CD4-positive, CD25-positive, alpha-beta regulatory T cell (primary cell): ENCODE data around the gene AGBL1. TPM values are rescaled to one million over a fixed set of nuclear protein-coding genes. Genes with fewer than 3 reads are reported as not detected.

ENCODE experiments used
- ATAC-seq, 2 donors: fragments of 150-1000 bp; cut with Tn5 transposase; one replicate each; pipeline ENCODE4 v1.10.0; 2021; ENCODE audit warnings: low read depth in 2 of 2, moderate number of reproducible peaks in 2 of 2, moderate library complexity in 1 of 2
- DNase-seq, 3 donors: peaks; one replicate each; pipeline versions ENCODE4 v3.0.0 to v3.0.0-alpha.2; 2012 to 2022; ENCODE audit warnings: mixed read lengths in 1 of 3
- H3K27ac ChIP-seq: one replicate; pipeline ENCODE4 v1.7.0; 2013; ENCODE audit warnings: mild to moderate bottlenecking, low read length; ENCODE audit not compliant: insufficient read depth, poor library complexity, severe bottlenecking
- H3K27me3 ChIP-seq: one replicate; pipeline ENCODE4 v1.7.0; 2013; ENCODE audit warnings: low read length; ENCODE audit not compliant: control insufficient read depth, insufficient read depth
- H3K36me3 ChIP-seq: one replicate; pipeline ENCODE4 v1.7.0; 2013; ENCODE audit warnings: mild to moderate bottlenecking, low read length, moderate library complexity; ENCODE audit not compliant: control insufficient read depth, insufficient read depth
- H3K4me1 ChIP-seq: 2 replicates; pipeline ENCODE4 v1.7.0; 2013; ENCODE audit warnings: mild to moderate bottlenecking, low read length; ENCODE audit not compliant: insufficient read depth, control insufficient read depth, poor library complexity, severe bottlenecking
- H3K4me3 ChIP-seq: one replicate; pipeline ENCODE4 v1.7.0; 2013; ENCODE audit warnings: low read depth, mild to moderate bottlenecking, low read length, moderate library complexity
- H3K9me3 ChIP-seq, 2 experiments: 1 replicate in 1 of 2; 2 replicates in 1 of 2; pipeline ENCODE4 v1.7.0; 2013; ENCODE audit warnings: low read length in 2 of 2, mild to moderate bottlenecking in 1 of 2, moderate library complexity in 1 of 2; ENCODE audit not compliant: control insufficient read depth in 2 of 2
- H3K27ac Mint-ChIP-seq, 3 donors: one replicate each; pipeline ENCODE4 v1.8.0; 2020 to 2022; ENCODE audit warnings: mild to moderate bottlenecking in 3 of 3, mixed read lengths in 3 of 3, moderate library complexity in 2 of 3
- H3K27me3 Mint-ChIP-seq: one replicate; pipeline ENCODE4 v1.8.0; 2022; ENCODE audit warnings: mild to moderate bottlenecking, mixed read lengths
- H3K36me3 Mint-ChIP-seq: one replicate; pipeline ENCODE4 v1.8.0; 2020; ENCODE audit warnings: mixed read lengths
- H3K4me1 Mint-ChIP-seq, 4 donors: one replicate each; pipeline ENCODE4 v1.8.0; 2020 to 2022; ENCODE audit warnings: mixed read lengths in 4 of 4, mild to moderate bottlenecking in 1 of 4
- H3K4me3 Mint-ChIP-seq, 4 donors: one replicate each; pipeline ENCODE4 v1.8.0; 2020 to 2022; ENCODE audit warnings: mild to moderate bottlenecking in 4 of 4, mixed read lengths in 4 of 4, moderate library complexity in 3 of 4
- H3K9me3 Mint-ChIP-seq, 7 donors: one replicate each; pipeline ENCODE4 v1.8.0; 2020 to 2022; ENCODE audit warnings: mixed read lengths in 7 of 7, mild to moderate bottlenecking in 3 of 7, moderate library complexity in 2 of 7
- polyA plus RNA-seq, 4 donors: library from polyadenylated mRNA; unstranded; fragments of 300-500 nt; fragmentation: Illumina TruSeq; gene quantifications; one replicate each; pipeline ENCODE4 v1.2.3, GENCODE V29; 2021
- total RNA-seq: library from RNA; stranded (reverse); gene quantifications from one replicate; pipeline ENCODE4 v1.2.3, GENCODE V29; 2022

Gene AGBL1
- total and polyA plus RNA-seq, 5 donors from 2014 or later: not detected

DNA sequence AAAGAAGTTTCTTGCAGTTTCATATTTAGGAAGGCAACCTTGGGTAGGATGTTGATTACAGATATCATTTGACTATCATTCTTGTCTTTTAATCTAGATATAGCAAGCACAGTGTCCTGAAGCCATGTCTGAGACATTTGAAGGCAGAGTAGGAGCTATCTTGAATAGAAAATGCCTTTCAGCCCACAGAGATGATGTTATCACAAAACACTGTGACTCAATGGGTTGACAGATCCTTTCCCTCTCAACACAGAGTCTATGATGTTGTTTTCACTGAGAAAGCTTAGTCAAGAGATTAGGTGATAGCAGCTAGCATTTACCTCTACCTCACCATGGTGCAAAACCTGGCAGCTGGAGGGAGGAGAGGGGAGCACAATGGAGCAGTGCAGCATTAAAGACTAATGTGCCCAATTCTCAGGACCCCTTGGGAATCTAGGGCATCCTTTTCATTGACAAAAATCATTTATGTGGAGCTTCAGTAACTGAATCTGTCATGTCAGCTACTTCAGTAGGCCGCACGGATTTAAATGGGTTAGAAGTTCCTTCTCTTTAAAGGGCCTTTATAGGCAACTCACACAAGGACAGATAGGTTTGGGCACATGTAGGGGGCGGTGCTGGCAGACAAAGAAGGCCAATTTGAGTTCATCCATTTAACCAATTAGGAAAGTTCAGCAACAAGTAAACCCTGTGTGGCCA lies 121.8 kb downstream of the AGBL1 start:
- Mint-ChIP-seq H3K27me3 (peaks cover 5% of the 10 kb centered on the region), H3K27ac (no peak overlapping the region), H3K9me3 (peaks cover 0 to 4% (median 0%) of the 10 kb centered on the region in 7 donors), H3K36me3 (no peaks in the 10 kb centered on the region), H3K4me1 (no peaks in the 10 kb centered on the region), H3K4me3 (no peak overlapping the region)
- H3K9me3 ChIP-seq: no peaks in the 10 kb centered on the region
- no peaks in the 10 kb centered on the region for H3K4me1 ChIP-seq
- no peak overlapping the region for H3K4me3 ChIP-seq
- no peak for ATAC-seq
- H3K27ac ChIP-seq: no peak overlapping the region
- H3K36me3 ChIP-seq: no peaks in the 10 kb centered on the region
- H3K27me3 ChIP-seq: no peaks in the 10 kb centered on the region
- no peak for DNase-seq

DNA sequence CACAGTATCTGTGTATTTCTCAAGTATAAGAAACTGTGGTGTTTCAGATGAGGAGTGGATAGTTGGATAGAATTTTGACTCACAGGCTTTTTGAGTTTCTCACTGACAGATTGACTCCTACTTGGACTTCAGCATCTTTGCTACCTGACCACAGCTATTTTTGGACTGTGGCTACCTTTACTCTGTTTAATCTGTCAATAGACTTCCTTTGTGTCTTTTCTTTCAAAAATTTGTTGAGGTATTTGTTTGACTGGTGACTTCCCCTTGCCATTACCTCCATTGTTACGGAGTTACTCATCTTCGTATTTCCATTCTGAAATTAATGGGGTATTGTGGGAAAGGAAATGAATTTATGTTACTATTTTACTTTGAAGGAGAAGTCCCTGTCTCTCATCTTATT lies 123.8 kb downstream of the AGBL1 start:
- peaks cover 0 to 6% (median 0%) of the 10 kb centered on the region in 7 donors for H3K9me3 Mint-ChIP-seq
- Histone ChIP-seq H3K36me3 (no peaks in the 10 kb centered on the region), H3K9me3 (no peaks in the 10 kb centered on the region), H3K27ac (no peak overlapping the region), H3K4me1 (no peaks in the 10 kb centered on the region), H3K27me3 (no peaks in the 10 kb centered on the region), H3K4me3 (no peak overlapping the region)
- peaks cover 5% of the 10 kb centered on the region for H3K27me3 Mint-ChIP-seq
- H3K4me1 Mint-ChIP-seq: no peaks in the 10 kb centered on the region
- no peak for ATAC-seq
- no peak for DNase-seq
- H3K4me3 Mint-ChIP-seq: no peak overlapping the region
- no peak overlapping the region for H3K27ac Mint-ChIP-seq
- no peaks in the 10 kb centered on the region for H3K36me3 Mint-ChIP-seq

DNA sequence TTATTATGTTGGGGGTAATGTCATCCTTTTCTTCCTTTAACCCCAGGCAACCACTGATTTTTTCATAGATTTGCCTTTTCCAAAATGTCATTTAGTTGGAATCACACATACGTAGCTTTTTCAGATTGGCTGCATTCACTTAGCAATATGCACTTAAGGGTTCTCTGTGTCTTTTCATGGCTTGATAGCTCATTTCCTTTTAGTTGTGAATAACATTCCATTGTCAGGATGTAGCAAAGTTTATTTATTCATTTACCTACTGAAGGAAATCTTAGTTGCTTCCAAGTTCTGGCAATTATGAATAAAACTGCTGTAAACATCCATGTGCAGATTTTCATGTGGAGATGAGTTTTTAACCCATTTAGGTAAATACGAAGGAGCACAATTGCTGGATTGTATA lies 125.4 kb downstream of the AGBL1 start:
- H3K27me3 Mint-ChIP-seq: peaks cover 5% of the 10 kb centered on the region
- no peak for DNase-seq
- Histone ChIP-seq H3K9me3 (no peaks in the 10 kb centered on the region), H3K4me1 (no peaks in the 10 kb centered on the region), H3K27ac (no peak overlapping the region), H3K27me3 (no peaks in the 10 kb centered on the region), H3K36me3 (no peaks in the 10 kb centered on the region), H3K4me3 (no peak overlapping the region)
- H3K4me3 Mint-ChIP-seq: no peak overlapping the region
- H3K4me1 Mint-ChIP-seq: no peaks in the 10 kb centered on the region
- no peak for ATAC-seq
- peak overlapping the region in 1 of 3 donors; percentile 34 for H3K27ac Mint-ChIP-seq
- H3K9me3 Mint-ChIP-seq: peaks cover 0 to 6% (median 4%) of the 10 kb centered on the region in 7 donors
- no peaks in the 10 kb centered on the region for H3K36me3 Mint-ChIP-seq

GRCh38 chr15:86213420-86213819 lies 133.7 kb downstream of the AGBL1 start:
- H3K9me3 Mint-ChIP-seq: peaks cover 0 to 19% (median 8%) of the 10 kb centered on the region in 7 donors
- H3K27ac Mint-ChIP-seq: no peak overlapping the region
- peaks cover 4% of the 10 kb centered on the region for H3K27me3 Mint-ChIP-seq
- Histone ChIP-seq H3K4me3 (no peak overlapping the region), H3K27ac (no peak overlapping the region), H3K36me3 (no peaks in the 10 kb centered on the region), H3K27me3 (no peaks in the 10 kb centered on the region), H3K9me3 (peaks cover 0 to 4% of the 10 kb centered on the region in 2 experiments), H3K4me1 (no peaks in the 10 kb centered on the region)
- peaks cover 0 to 5% (median 0%) of the 10 kb centered on the region in 4 donors for H3K4me1 Mint-ChIP-seq
- DNase-seq (no peak), ATAC-seq (no peak)
- H3K36me3 Mint-ChIP-seq: no peaks in the 10 kb centered on the region
- no peak overlapping the region for H3K4me3 Mint-ChIP-seq

DNA sequence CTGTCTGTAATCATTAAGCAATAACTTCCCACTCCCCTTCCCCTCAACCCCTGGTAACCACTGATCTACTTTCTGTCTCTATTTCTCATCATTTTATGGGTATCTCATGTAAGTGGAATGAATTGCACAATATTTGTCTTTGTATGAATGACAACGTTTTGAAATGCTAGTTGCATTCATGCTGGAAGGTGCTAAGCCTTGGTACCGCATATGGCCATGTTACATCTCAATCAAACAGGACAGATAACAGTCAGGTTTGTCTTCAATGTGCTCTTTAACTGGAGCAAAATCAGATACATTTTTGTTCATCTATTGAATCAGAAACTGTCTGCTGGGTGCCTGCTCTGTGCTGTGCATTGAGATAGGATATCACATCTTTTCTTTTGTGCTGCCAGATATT lies 134.2 kb downstream of the AGBL1 start:
- DNase-seq (no peak), ATAC-seq (no peak)
- Mint-ChIP-seq H3K4me3 (no peak overlapping the region), H3K4me1 (peaks cover 0 to 5% (median 0%) of the 10 kb centered on the region in 4 donors), H3K36me3 (no peaks in the 10 kb centered on the region), H3K27me3 (peaks cover 4% of the 10 kb centered on the region), H3K9me3 (peaks cover 0 to 19% (median 8%) of the 10 kb centered on the region in 7 donors), H3K27ac (no peak overlapping the region)
- Histone ChIP-seq H3K36me3 (no peaks in the 10 kb centered on the region), H3K9me3 (peaks cover 0 to 7% of the 10 kb centered on the region in 2 experiments), H3K27ac (no peak overlapping the region), H3K4me3 (no peak overlapping the region), H3K4me1 (no peaks in the 10 kb centered on the region), H3K27me3 (no peaks in the 10 kb centered on the region)

GRCh38 chr15:86221119-86221518 lies 141.4 kb downstream of the AGBL1 start:
- Mint-ChIP-seq H3K4me3 (no peak overlapping the region), H3K27ac (no peak overlapping the region), H3K4me1 (peaks cover 0 to 5% (median 0%) of the 10 kb centered on the region in 4 donors), H3K27me3 (peaks cover 17% of the 10 kb centered on the region), H3K9me3 (peaks cover 1 to 18% (median 5%) of the 10 kb centered on the region in 7 donors), H3K36me3 (no peaks in the 10 kb centered on the region)
- no peaks in the 10 kb centered on the region for H3K27me3 ChIP-seq
- H3K4me3 ChIP-seq: no peak overlapping the region
- no peaks in the 10 kb centered on the region for H3K4me1 ChIP-seq
- H3K9me3 ChIP-seq: peaks cover 0 to 7% of the 10 kb centered on the region in 2 experiments
- DNase-seq: no peak
- ATAC-seq: no peak
- no peaks in the 10 kb centered on the region for H3K36me3 ChIP-seq
- H3K27ac ChIP-seq: no peak overlapping the region

GRCh38 chr15:86229306-86229705 lies 149.6 kb downstream of the AGBL1 start:
- DNase-seq: no peak
- H3K36me3 Mint-ChIP-seq: no peaks in the 10 kb centered on the region
- peaks cover 0 to 2% (median 0%) of the 10 kb centered on the region in 4 donors for H3K4me1 Mint-ChIP-seq
- no peak overlapping the region for H3K27ac ChIP-seq
- no peaks in the 10 kb centered on the region for H3K36me3 ChIP-seq
- no peak overlapping the region for H3K4me3 Mint-ChIP-seq
- no peak overlapping the region for H3K27ac Mint-ChIP-seq
- no peaks in the 10 kb centered on the region for H3K27me3 ChIP-seq
- no peaks in the 10 kb centered on the region for H3K9me3 ChIP-seq
- no peaks in the 10 kb centered on the region for H3K4me1 ChIP-seq
- peaks cover 2% of the 10 kb centered on the region for H3K27me3 Mint-ChIP-seq
- H3K4me3 ChIP-seq: no peak overlapping the region
- no peak for ATAC-seq
- H3K9me3 Mint-ChIP-seq: peaks cover 0 to 6% (median 0%) of the 10 kb centered on the region in 7 donors

DNA sequence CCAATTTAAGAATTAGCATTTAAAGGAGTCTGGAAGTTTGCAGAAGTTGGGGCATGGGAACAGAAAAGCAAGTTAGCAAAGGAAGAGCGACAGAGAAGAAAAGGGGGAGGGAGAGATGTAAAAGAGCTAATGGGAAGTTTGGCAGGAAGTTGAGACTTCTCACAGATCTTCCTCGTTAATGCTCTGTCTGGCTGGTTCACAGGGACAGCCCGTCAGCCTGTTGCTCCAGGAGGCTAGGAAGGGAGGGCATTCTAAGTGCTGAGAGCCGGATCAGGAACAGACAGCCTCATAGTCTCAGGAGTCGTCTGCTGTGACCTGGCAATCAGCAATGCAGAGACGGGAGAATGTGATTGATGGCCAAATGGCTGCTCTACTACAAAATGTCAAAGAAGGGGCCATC lies 150.3 kb downstream of the AGBL1 start:
- DNase-seq (no peak), ATAC-seq (no peak)
- no peak overlapping the region for H3K27ac ChIP-seq
- no peak overlapping the region for H3K27ac Mint-ChIP-seq
- no peak overlapping the region for H3K4me3 ChIP-seq
- H3K4me3 Mint-ChIP-seq: no peak overlapping the region
- peaks cover 0 to 6% (median 0%) of the 10 kb centered on the region in 7 donors for H3K9me3 Mint-ChIP-seq
- peaks cover 0 to 2% (median 0%) of the 10 kb centered on the region in 4 donors for H3K4me1 Mint-ChIP-seq
- no peaks in the 10 kb centered on the region for H3K27me3 ChIP-seq
- H3K36me3 ChIP-seq: no peaks in the 10 kb centered on the region
- no peaks in the 10 kb centered on the region for H3K9me3 ChIP-seq
- H3K27me3 Mint-ChIP-seq: no peaks in the 10 kb centered on the region
- no peaks in the 10 kb centered on the region for H3K4me1 ChIP-seq
- no peaks in the 10 kb centered on the region for H3K36me3 Mint-ChIP-seq
